Tibial artery (tissue), 4 donors: ENCODE data around the gene GNAS.
A peak's percentile ranks its signal among the peaks of the same experiment; 100 is the strongest.

Experiments used
- DNase-seq, 2 donors: peaks; one replicate each; pipeline ENCODE4 v3.0.0-alpha.2; 2019
- H3K27ac ChIP-seq, 2 donors: fragments of 200-600 bp; sonication (generic) in 1 of 2; 1 replicate in 1 of 2; 2 replicates in 1 of 2; pipeline ENCODE4 v1.5.1; 2018 to 2019; ENCODE audit warnings: mild to moderate bottlenecking in 1 of 2
- H3K27me3 ChIP-seq, 2 donors: fragments of 200-600 bp; sonication (generic) in 1 of 2; one replicate each; pipeline versions ENCODE4 v1.5.1 to v1.6.0; 2016 to 2019
- H3K36me3 ChIP-seq, 3 donors: fragments of 200-600 bp; sonication (generic) in 2 of 3; one replicate each; pipeline ENCODE4 v1.5.1; 2016 to 2019; ENCODE audit warnings: mild to moderate bottlenecking in 2 of 3
- H3K4me1 ChIP-seq, 4 donors: fragments of 200-600 bp; sonication (generic) in 2 of 4; 1 replicate in 3 of 4; 2 replicates in 1 of 4; pipeline ENCODE4 v1.5.1; 2016 to 2019
- H3K4me3 ChIP-seq, 2 donors: fragments of 200-600 bp; sonication (generic) in 1 of 2; 1 replicate in 1 of 2; 2 replicates in 1 of 2; pipeline ENCODE4 v1.5.1; 2018 to 2019; ENCODE audit warnings: mild to moderate bottlenecking in 2 of 2
- H3K9me3 ChIP-seq, 3 donors: fragments of 200-600 bp; sonication (generic) in 1 of 3; one replicate each; pipeline ENCODE4 v1.5.1; 2016 to 2019
- intact Hi-C: fragments of 100-400 bp; cut with DNase I; formaldehyde crosslinking; loops from one replicate; pipeline ENCODE4 v1.15.0; 2023; ENCODE audit warnings: low total_unique reads
- TF ChIP-seq, protein P1 (sequence below), 2 experiments: fragments of 200-600 bp in 1 of 2; fragments of 450-650 bp in 1 of 2; IDR thresholded peaks; one replicate each; pipeline ENCODE4 v1.5.1; 2017 to 2019; ENCODE audit warnings: antibody characterized with exemption in 2 of 2, mild to moderate bottlenecking in 1 of 2, moderate library complexity in 1 of 2

The GNAS gene

DNA sequence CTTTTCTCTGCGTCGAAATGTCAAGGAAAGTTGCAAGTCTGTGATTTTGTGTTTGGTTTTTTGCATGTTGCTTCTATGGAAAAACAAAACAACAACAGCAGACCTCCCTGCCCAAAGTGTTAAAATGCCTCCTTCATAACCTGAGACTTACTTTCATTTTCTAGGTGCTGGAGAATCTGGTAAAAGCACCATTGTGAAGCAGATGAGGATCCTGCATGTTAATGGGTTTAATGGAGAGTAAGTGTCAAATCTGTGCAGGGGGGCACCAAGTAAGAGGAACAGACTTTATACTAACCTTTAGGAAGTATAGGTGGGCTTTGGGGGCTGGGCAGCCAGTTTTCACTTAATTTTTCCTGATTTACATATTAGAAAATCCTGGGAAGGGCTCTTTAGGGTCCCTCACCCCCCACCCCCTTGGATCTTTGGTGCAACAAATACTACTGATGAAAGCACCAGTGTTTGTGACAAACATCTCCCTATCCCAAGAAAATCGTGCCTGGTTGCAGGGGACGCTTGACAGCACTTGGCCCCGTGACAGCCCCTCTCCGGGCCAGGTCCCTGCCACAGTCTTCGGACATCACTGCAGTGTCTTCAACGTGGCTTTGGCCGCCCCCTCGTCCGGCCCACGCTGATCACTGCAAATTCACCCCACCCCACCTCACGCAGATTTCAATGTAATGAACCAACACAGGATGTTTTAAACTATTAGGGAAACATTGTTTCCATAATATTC is 43.1 kb downstream of the GNAS start:
- Histone ChIP-seq H3K27me3 (no peaks in the 10 kb centered on the region), H3K4me3 (peak overlapping the region; percentile 1 to 11), H3K27ac (peak overlapping the region; percentile 36 to 100), H3K9me3 (no peaks in the 10 kb centered on the region), H3K36me3 (peaks cover 0 to 12% (median 5%) of the 10 kb centered on the region in 3 donors), H3K4me1 (peaks cover 0 to 77% (median 62%) of the 10 kb centered on the region in 4 donors)
- DNase-seq, result no peak
- TF ChIP-seq, protein P1, sequence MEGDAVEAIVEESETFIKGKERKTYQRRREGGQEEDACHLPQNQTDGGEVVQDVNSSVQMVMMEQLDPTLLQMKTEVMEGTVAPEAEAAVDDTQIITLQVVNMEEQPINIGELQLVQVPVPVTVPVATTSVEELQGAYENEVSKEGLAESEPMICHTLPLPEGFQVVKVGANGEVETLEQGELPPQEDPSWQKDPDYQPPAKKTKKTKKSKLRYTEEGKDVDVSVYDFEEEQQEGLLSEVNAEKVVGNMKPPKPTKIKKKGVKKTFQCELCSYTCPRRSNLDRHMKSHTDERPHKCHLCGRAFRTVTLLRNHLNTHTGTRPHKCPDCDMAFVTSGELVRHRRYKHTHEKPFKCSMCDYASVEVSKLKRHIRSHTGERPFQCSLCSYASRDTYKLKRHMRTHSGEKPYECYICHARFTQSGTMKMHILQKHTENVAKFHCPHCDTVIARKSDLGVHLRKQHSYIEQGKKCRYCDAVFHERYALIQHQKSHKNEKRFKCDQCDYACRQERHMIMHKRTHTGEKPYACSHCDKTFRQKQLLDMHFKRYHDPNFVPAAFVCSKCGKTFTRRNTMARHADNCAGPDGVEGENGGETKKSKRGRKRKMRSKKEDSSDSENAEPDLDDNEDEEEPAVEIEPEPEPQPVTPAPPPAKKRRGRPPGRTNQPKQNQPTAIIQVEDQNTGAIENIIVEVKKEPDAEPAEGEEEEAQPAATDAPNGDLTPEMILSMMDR (IDR thresholded peaks at IDR 0.05), result no peak
- intact Hi-C loops, result no loop called here

DNA sequence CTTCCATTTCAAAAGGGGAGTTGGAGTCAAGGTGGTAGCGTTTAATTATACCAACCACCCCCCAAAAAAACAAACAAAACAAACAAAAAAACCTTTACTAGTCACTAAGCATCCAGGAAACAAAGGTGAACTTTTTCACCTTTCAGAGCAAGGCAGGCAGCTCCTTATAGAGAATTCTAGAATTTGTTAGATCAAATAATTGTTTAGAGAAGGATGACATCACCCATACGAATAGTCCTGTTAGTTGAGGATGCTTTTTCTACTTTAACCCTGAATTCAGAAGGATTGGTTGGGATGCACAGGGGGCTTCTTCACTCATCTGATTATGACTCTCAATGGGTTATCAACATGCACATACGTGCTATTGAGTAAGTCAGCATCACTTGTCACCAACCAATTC is 44.3 kb downstream of the GNAS start:
- Histone ChIP-seq H3K36me3 (peaks cover 0 to 12% (median 11%) of the 10 kb centered on the region in 3 donors), H3K9me3 (no peaks in the 10 kb centered on the region), H3K4me3 (no peak overlapping the region), H3K27me3 (no peaks in the 10 kb centered on the region), H3K4me1 (peaks cover 0 to 89% (median 70%) of the 10 kb centered on the region in 4 donors), H3K27ac (peak overlapping the region in 1 of 2 donors; percentile 100)
- TF ChIP-seq, protein P1 (IDR thresholded peaks at IDR 0.05), result no peak
- no peak for DNase-seq
- intact Hi-C loops, result no loop called here

DNA sequence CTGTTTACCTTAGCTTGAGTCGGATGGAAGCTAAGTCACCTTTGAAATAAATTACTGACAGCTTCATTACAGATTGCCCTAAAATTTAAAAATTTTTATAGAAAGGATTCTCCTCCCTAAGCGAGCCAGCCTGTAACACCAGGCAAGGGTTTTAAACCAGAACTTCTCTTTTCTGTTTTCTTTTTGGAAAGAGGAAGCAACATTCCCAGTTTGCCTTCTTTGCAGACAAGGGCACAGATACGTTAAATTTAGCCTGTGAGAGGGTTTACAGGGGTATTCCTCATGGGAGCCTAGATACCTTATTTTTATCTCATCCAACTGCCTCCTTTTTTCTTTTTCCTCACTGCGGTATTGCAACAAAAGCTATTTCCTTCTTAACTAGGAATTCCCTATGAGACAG is 45.0 kb downstream of the GNAS start:
- TF ChIP-seq, protein P1 (IDR thresholded peaks at IDR 0.05), result no peak
- no peak overlapping the region for H3K4me3 ChIP-seq
- H3K27me3 ChIP-seq, result no peaks in the 10 kb centered on the region
- no peak for DNase-seq
- no peaks in the 10 kb centered on the region for H3K9me3 ChIP-seq
- peaks cover 0 to 96% (median 74%) of the 10 kb centered on the region in 4 donors for H3K4me1 ChIP-seq
- H3K36me3 ChIP-seq, result peaks cover 0 to 12% (median 12%) of the 10 kb centered on the region in 3 donors
- intact Hi-C loops, result no loop called here
- H3K27ac ChIP-seq, result peak overlapping the region; percentile 40 to 100

DNA sequence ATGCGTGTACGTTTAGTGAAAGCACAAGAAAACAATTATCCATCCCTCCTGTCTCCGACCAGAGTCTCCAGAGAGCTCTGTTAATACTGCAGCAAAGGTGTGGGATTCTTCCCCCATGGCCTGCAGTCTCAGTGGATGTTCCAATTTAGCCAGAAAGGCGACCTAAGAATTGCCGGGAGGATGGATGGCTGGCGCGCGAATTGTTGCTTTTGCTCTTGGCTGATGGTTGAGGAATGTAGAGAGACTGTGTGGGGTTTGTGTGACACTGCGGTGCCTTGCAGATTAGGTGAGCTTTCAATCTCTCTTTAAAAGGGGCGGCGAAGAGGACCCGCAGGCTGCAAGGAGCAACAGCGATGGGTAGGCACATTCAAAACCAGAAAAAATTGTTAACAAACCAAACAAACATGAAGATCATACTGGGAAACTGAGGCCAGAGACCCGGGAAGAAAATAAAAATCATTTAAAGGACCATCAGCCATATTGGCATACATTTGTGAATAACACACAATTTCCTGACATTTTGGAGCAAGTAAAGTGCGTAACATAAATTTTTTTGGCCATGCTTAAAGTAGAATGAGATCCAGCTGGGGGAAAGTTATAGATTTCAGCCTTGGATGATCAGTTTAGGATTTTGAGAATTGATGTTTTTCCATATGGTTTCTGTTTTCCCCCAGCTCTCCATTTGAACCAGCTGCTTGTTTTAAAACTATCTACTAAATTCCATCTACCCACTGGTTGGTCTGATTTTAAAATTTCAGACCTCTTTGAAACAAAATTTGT is 46.3 kb downstream of the GNAS start:
- Histone ChIP-seq H3K9me3 (no peaks in the 10 kb centered on the region), H3K4me3 (no peak overlapping the region), H3K36me3 (peaks cover 4 to 18% (median 17%) of the 10 kb centered on the region in 3 donors), H3K4me1 (peaks cover 0 to 100% (median 72%) of the 10 kb centered on the region in 4 donors), H3K27ac (peak overlapping the region in 1 of 2 donors; percentile 11), H3K27me3 (no peaks in the 10 kb centered on the region)
- DNase-seq, result no peak
- TF ChIP-seq, protein P1 (IDR thresholded peaks at IDR 0.05), result no peak
- intact Hi-C loops, result no loop called here

DNA sequence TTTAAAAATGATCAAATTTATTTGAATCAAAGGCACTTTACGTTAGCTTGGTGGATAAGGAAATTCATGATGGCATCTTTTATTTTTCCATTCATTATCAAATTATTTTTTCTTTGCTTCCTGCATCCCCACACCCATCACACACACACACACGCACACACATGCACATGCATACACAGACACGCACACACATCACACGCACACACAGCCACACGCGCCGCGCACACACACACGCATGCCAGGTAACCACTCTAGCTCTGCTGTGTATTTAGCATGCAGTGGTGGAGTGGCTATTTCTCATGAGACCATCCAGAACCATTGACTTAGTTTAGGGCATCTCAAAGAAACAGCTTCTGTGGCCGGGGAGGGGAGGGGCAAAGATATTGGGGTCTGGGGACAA is 47.0 kb downstream of the GNAS start:
- Histone ChIP-seq H3K36me3 (peaks cover 4 to 24% (median 23%) of the 10 kb centered on the region in 3 donors), H3K27me3 (no peaks in the 10 kb centered on the region), H3K27ac (no peak overlapping the region), H3K4me1 (peaks cover 0 to 93% (median 65%) of the 10 kb centered on the region in 4 donors), H3K9me3 (no peaks in the 10 kb centered on the region), H3K4me3 (no peak overlapping the region)
- intact Hi-C loops, result no loop called here
- no peak for DNase-seq
- TF ChIP-seq, protein P1 (IDR thresholded peaks at IDR 0.05), result no peak
